Fibroblast of peridontal ligament (primary cell): ENCODE results near the gene PIK3C2A.
A peak's percentile ranks its signal among the peaks of the same experiment; 100 is the strongest.
"Not testable (repeated sequence)": the region's sequence is repeated elsewhere in the genome, so short reads cannot be mapped to it uniquely, and the experiment has no call there.

Source experiments
- DNase-seq: peaks from one replicate; pipeline ENCODE4 v3.0.0-alpha.2; 2010; ENCODE audit errors: extremely low read depth

PIK3C2A gene

GRCh38 chr11:17207317-17208256, at the start of gene PIK3C2A:
TSS of gene PIK3C2A (minus strand) at chr11:17207986. CDS start at chr11:17169741, 38,245 bp downstream.
- peak; percentile 85 for DNase-seq

GRCh38 chr11:17257196-17257595, 49.4 kb upstream of the PIK3C2A start:
- DNase-seq, result peak; percentile 60

GRCh38 chr11:17256512-17256911, 48.7 kb upstream of the PIK3C2A start:
- peak; percentile 99 for DNase-seq

GRCh38 chr11:17252704-17253103, 44.9 kb upstream of the PIK3C2A start:
- DNase-seq, result no peak

GRCh38 chr11:17250561-17251350, 43.0 kb upstream of the PIK3C2A start:
- DNase-seq, result peak; percentile 62

- no peak for DNase-seq
These were observed 36.3 kb upstream of the PIK3C2A start for GRCh38 chr11:17244046-17244445.

GRCh38 chr11:17242954-17243353, 35.2 kb upstream of the PIK3C2A start:
- DNase-seq, result not testable (repeated sequence)

GRCh38 chr11:17240780-17241179, 33.0 kb upstream of the PIK3C2A start:
- no peak for DNase-seq

- not testable (repeated sequence) for DNase-seq
These were observed 32.1 kb upstream of the PIK3C2A start for GRCh38 chr11:17239927-17240326.

- DNase-seq, result no peak
These were observed 30.6 kb upstream of the PIK3C2A start for GRCh38 chr11:17238377-17238776.

- no peak for DNase-seq
These were observed 25.3 kb upstream of the PIK3C2A start for GRCh38 chr11:17233101-17233500.

- no peak for DNase-seq
These were observed 23.4 kb upstream of the PIK3C2A start for GRCh38 chr11:17230867-17231851.

- DNase-seq, result no peak
These were observed 21.8 kb upstream of the PIK3C2A start for GRCh38 chr11:17229481-17230152.

- DNase-seq, result not testable (repeated sequence)
These were observed 20.6 kb upstream of the PIK3C2A start for GRCh38 chr11:17228186-17228925.

GRCh38 chr11:17224727-17225126, 16.9 kb upstream of the PIK3C2A start:
- DNase-seq, result no peak

- no peak for DNase-seq
These were observed 14.2 kb upstream of the PIK3C2A start for GRCh38 chr11:17221968-17222367.

GRCh38 chr11:17219016-17219415, 11.2 kb upstream of the PIK3C2A start:
- DNase-seq, result no peak

- no peak for DNase-seq
These were observed 10.6 kb upstream of the PIK3C2A start for GRCh38 chr11:17218403-17218802.

GRCh38 chr11:17217401-17217800, 9.6 kb upstream of the PIK3C2A start:
- no peak for DNase-seq

GRCh38 chr11:17214338-17214737, 6.6 kb upstream of the PIK3C2A start:
- DNase-seq, result no peak
